ENCODE results near the gene S100A10. TPM values are rescaled to one million over a fixed set of nuclear protein-coding genes. Genes with fewer than 3 reads are reported as not detected.

The S100A10 gene
- total RNA-seq, 1 experiment from 2014 or later: not detected

DNA sequence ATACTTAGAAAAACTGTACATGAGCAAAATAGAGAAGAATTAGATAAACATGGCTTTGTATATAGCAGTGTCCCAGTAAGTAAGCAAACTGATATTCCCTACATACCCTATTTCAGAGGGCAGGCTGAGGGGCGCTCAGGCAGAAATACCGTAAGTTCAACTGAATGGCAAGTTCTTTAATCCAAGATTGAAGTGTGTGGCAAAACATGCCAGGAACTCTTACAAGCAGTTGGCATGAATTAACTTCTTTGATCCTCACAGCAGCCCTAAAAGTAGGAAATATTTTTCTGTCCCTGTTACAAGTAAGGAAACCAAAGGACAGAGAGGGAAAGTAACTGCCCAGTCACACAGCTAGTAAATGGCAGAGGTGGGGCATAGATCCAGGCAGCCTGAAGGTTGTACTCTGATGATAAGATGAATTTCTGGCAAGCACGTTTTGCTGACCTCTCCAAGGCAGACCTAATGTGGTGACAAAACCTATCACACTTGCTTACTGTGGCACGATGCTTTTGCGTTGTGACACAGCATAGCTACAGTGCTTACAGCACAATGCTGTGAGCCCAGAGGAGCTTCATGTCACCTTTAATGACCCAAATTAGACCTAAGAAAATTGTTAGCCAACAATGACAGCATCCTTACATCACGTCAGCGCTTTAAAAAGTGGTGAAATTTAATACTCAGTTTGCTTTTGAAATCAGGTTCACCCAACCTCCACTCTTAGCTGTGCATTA lies 49.4 kb downstream of the S100A10 start:
- in situ Hi-C loops (cut with HindIII; ENCODE audit: low sequenced_read_pairs): no loop called here
- no peak for DNase-seq (ENCODE audit: low spot score)

DNA sequence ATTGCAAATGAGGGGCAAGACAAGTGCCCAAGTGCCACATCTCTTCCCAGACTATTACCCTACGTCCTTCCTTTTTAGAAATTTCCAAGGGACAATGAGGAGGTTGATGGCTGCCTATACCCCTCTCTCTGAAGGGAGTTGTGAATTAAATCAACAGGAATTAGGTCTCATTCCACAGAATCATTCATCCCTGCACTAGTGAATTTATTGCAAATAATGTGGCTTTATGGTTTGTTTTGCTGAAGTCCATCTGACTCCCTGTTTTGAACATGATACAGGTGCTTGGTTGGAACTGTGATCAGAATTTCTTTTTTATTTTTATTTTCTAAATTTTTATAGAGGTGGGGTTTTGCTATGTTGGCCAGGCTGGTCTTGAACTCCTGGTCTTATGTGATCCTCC lies 50.1 kb downstream of the S100A10 start:
- DNase-seq (ENCODE audit: low spot score): no peak
- in situ Hi-C loops (cut with HindIII; ENCODE audit: low sequenced_read_pairs): no loop called here

DNA sequence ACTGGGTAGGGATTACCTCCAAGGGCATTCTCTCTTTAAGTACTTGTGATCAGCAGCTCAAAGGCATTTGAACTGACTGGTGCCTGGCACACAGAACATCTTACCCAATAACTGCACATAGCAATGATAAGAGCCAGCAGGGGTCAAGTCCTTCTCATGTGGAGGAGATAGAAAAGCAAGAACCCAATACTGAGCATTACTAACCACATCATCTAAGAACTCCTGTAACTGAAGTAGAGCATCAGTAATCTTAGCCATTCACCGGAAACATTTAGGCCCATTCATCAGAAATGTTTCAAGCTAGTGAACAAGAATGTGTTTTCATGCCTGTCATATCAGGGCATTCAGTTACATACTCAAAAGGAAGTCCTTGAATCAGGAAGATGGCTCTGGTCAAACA lies 50.8 kb downstream of the S100A10 start:
- DNase-seq (ENCODE audit: low spot score): no peak
- in situ Hi-C loops (cut with HindIII; ENCODE audit: low sequenced_read_pairs): no loop called here

DNA sequence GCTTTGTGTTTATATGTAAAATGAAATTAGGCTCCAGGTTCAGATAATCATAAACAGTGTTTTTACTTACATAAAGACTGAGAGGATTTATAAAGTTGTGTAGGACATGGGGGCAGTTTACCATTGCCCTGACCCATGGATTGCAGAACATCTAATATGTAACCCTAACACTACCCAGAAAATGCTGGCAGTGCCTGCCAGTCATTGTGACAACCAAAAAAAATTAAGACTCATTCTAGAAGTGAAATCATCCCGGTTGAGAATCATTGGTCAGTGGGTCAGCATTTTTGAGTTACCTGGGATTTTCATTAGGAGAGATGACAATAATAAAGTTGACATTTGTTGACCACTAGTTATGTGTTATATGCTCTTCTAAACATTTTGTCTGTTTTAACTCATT lies 53.1 kb downstream of the S100A10 start:
- no peak for DNase-seq (ENCODE audit: low spot score)
- in situ Hi-C loops (cut with HindIII; ENCODE audit: low sequenced_read_pairs): no loop called here

DNA sequence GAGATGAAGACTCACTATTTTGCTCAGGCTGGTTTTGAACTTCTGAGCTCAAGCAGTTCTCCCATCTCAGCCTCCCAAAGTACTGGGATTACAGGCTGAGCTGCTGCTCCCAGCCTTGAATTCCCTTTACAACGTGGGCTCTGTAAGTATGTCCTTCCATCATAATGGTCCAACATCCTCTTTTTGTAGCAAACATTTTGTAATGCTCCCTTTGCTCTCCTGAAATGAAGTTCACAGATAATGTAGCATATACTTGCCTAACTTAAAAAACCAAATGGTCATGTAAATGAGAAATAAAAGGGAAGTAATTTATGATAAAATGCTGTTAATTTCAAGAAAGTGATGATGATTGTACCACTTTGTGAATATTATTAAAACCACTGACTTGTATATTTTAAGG lies 53.9 kb downstream of the S100A10 start:
- DNase-seq (ENCODE audit: low spot score): no peak
- in situ Hi-C loops (cut with HindIII; ENCODE audit: low sequenced_read_pairs): no loop called here

DNA sequence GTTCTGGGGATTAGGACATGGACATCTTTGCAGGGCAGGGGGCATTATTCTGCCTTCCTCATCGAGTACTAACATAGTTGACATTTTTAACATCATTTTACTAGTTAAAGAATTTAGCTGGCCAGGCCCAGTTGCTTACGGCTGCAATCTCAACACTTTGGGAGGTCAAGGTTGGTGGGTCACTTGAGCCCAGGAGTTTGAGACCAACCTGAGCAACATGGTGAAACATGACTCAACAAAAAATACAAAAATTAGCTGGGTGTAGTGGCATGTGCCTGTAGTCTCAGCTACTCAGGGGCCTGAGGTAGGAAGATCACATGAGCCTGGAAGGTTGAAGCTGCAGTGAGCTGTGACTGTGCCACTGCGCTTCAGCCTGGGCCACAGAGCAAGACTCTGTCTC lies 54.5 kb downstream of the S100A10 start:
- in situ Hi-C loops (cut with HindIII; ENCODE audit: low sequenced_read_pairs): no loop called here

DNA sequence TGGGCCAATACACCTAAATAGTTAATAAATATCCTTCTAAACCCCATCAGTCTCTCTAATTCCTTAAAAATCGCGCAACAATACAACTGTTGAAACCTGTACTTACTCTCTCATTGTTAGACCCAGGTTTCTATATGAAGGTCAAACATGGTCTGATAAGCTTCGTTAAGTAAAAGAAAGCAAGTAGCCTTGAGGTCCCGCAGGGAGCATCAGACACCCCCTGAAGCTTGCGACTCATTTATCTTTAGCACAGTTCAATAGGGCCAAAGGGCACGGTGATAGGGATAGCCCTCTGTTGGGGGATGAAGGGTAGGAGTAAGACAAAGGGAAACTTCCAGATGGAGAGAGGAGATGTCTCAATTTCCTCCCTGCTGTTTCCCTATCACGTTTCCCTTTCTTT lies 57.0 kb downstream of the S100A10 start:
- DNase-seq (ENCODE audit: low spot score): no peak
- in situ Hi-C loops (cut with HindIII; ENCODE audit: low sequenced_read_pairs): no loop called here

More for the DNA sequence above, 54.5 kb downstream of the S100A10 start:
- no peak for DNase-seq (ENCODE audit: low spot score)

DNA sequence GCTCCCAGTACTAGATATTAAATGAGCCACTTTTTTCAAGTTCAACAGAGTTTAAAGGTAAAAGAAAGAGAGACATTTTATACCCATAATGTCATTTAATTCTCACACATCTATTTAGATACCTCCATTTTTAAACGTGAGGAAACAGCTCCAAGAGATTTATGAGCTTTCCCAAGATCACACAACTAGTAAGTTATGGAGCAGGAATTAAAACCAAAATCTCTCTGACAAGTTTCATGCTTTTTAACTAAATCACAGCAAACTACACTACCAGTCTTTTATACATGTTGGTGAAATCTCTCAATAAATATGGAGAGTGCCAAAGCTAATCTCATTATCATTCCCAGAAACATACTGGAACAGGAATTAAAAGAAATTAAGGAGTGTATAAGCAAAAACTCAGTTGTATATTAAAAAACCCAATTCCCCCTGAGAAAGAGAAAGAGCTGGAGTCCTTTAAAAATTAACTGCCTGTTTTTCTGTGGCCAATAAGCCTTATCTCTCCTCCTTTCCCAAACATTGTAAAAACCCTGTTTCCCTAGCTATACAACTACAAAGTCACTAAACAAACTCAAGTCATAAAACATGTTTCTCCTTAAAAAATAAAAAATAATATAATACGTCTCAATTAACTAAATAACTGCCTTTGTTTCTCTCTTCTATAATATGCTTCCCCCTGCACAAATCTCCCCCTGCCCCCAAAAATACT lies 57.6 kb downstream of the S100A10 start:
- DNase-seq (ENCODE audit: low spot score): no peak
- in situ Hi-C loops (cut with HindIII; ENCODE audit: low sequenced_read_pairs): no loop called here

DNA sequence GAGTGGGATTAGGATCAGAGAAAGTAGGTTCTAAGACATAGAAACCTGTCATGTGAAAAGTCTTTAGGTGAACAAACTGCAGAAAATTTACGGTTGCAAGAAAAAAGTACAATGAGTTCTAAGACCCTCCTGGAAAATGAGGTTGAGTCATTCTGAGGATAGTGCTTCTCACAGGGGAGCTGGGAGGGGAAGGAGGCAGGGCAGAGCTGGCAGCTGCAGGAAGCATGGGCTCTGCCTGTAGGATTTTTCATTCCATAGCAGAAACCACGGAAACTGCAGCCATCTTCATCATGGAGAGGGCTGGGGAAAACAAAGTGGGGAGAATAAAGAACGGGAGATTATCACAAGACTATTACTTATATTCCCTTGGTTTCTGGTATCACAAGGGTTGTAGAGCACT lies 58.5 kb downstream of the S100A10 start:
- in situ Hi-C loops (cut with HindIII; ENCODE audit: low sequenced_read_pairs): no loop called here
- no peak for DNase-seq (ENCODE audit: low spot score)

DNA sequence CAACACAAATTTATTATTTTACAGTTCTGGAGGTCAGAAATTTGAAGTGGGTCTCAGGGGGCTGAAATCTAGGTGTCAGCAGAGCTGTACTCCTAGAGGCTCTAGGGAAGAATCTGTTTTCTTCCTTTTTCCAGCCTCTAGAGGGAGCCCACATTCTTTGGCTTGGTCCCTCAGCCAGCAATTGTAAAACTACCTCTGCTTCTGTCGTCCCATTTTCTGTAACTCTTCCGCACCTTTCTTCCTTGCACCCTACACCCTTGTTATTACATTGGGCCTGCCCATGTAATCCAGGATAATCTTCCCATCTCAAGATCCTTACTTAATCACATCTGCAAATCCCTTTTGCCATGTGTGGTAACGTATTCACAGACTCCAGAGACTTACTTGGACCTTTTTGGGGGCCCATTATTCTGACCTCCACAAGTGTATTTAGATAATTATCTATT lies 59.6 kb downstream of the S100A10 start:
- DNase-seq (ENCODE audit: low spot score): peak; percentile 21
- in situ Hi-C loops (cut with HindIII; ENCODE audit: low sequenced_read_pairs): no loop called here

Other genes starting within 250 kb of the S100A10 start
- gene MRPL9, start 230.4 kb downstream of the S100A10 start, total RNA-seq (2014; rRNA removed; shearing (Covaris generic)): 173 and 199 TPM in 2 replicates
- gene TDRKH, start 203.4 kb downstream of the S100A10 start, total RNA-seq (2014; rRNA removed; shearing (Covaris generic)): 20.6 and 21.2 TPM in 2 replicates
- not detected in 2 replicates for gene LINGO4, start 188.4 kb downstream of the S100A10 start, total RNA-seq (2014; rRNA removed; shearing (Covaris generic))
- gene RORC, start 162.1 kb downstream of the S100A10 start, total RNA-seq (2014; rRNA removed; shearing (Covaris generic)): not detected in 2 replicates
- gene C2CD4D, start 154.0 kb downstream of the S100A10 start, total RNA-seq (2014; rRNA removed; shearing (Covaris generic)): not detected in 2 replicates
- gene THEM5, start 140.1 kb downstream of the S100A10 start, total RNA-seq (2014; rRNA removed; shearing (Covaris generic)): not detected in 2 replicates
- not detected in 2 replicates for gene THEM4, start 84.3 kb downstream of the S100A10 start, total RNA-seq (2014; rRNA removed; shearing (Covaris generic))
- gene S100A11, start 43.1 kb upstream of the S100A10 start, total RNA-seq (2014; rRNA removed; shearing (Covaris generic)): not detected in 2 replicates
- gene TCHHL1, start 95.2 kb upstream of the S100A10 start, total RNA-seq (2014; rRNA removed; shearing (Covaris generic)): not detected in 2 replicates
- gene TCHH, start 121.6 kb upstream of the S100A10 start, total RNA-seq (2014; rRNA removed; shearing (Covaris generic)): not detected in 2 replicates
- gene RPTN, start 165.4 kb upstream of the S100A10 start, total RNA-seq (2014; rRNA removed; shearing (Covaris generic)): not detected in 2 replicates
- gene HRNR, start 230.3 kb upstream of the S100A10 start, total RNA-seq (2014; rRNA removed; shearing (Covaris generic)): not detected in 2 replicates

All from G401 (cell line).